Ascending aorta (tissue), 2 donors: ENCODE data around the gene CNDP2. TPM values are rescaled to one million over a fixed set of nuclear protein-coding genes. Genes with fewer than 3 reads are reported as not detected.
"Not testable (repeated sequence)": the region's sequence is repeated elsewhere in the genome, so short reads cannot be mapped to it uniquely, and the experiment has no call there.

Experiments used
- DNase-seq, 2 donors: peaks; one replicate each; pipeline ENCODE4 v3.0.0-alpha.2; 2019; ENCODE audit warnings: low spot score in 2 of 2
- H3K27ac ChIP-seq, 2 donors: fragments of 200-600 bp; sonication (generic); one replicate each; pipeline ENCODE4 v1.5.1; 2016 to 2017; ENCODE audit warnings: mild to moderate bottlenecking in 1 of 2
- H3K27me3 ChIP-seq: fragments of 200-600 bp; sonication (generic); one replicate; pipeline ENCODE4 v1.5.1; 2017
- H3K36me3 ChIP-seq, 2 donors: fragments of 200-600 bp; sonication (generic); one replicate each; pipeline ENCODE4 v1.5.1; 2016
- H3K4me1 ChIP-seq, 2 donors: fragments of 200-600 bp; sonication (generic); one replicate each; pipeline ENCODE4 v1.5.1; 2016 to 2017; ENCODE audit warnings: mild to moderate bottlenecking in 1 of 2
- H3K4me3 ChIP-seq, 2 donors: fragments of 200-600 bp; sonication (generic); one replicate each; pipeline ENCODE4 v1.5.1; 2016 to 2017; ENCODE audit warnings: mild to moderate bottlenecking in 1 of 2
- H3K9me3 ChIP-seq, 2 donors: fragments of 200-600 bp; sonication (generic); one replicate each; pipeline ENCODE4 v1.5.1; 2016
- intact Hi-C: fragments of 100-400 bp; cut with DNase I; formaldehyde crosslinking; loops from one replicate; pipeline ENCODE4 v1.15.1; 2023
- total RNA-seq: library from RNA; depleted of rRNA; stranded (reverse); fragments of >200 nt; gene quantifications from one replicate; pipeline ENCODE4 v1.1.0, GENCODE V29; 2016
- TF ChIP-seq, protein P1 (sequence below), 3 experiments: fragments of 200-600 bp in 2 of 3; fragments of 450-650 bp in 1 of 3; sonication (generic) in 2 of 3; IDR thresholded peaks; one replicate each; pipeline ENCODE4 v1.5.1; 2016 to 2019; ENCODE audit warnings: antibody characterized with exemption in 3 of 3, mild to moderate bottlenecking in 1 of 3, moderate library complexity in 1 of 3

CNDP2 gene
- total RNA-seq, 1 donor from 2014 or later: 33.5 TPM

DNA sequence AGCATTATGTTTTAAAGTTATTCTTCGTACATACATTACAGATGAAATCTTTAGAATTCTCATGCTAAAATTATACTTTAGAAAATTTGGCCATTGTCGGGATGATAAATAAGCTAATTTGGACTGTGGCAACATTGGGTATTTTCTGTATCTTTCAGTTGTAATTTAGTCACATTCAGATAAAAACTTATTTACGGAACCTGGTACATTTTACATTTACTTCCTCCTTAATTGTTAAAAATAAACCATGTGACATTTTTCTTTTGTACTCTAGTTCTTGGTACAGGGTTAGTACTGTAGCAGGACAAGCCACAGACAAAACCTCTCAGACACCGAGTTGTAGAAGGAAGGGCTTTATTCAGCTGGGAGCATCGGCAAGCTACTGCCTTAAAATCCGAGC is 4.2 kb downstream of the CNDP2 start:
- intact Hi-C loops: no loop called here
- DNase-seq: no peak

DNA sequence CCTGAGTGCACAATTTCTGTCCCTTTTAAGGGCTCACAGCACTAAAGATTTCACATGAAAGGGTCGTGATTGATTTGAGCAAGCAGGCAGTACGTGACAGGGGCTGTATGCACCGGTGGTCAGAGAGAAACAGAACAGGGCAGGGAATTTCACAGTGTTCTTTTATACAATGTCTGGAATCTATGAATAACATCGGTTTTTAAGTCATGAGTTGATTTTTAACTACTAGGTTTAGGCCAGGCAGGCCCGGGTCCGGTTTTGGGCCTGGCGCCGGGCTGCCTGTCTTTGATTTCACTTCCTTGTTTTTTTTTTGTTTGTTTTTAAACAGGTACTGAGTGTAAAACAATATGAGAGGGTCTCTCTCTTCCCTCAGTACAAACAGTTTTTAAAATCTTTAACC is 4.6 kb downstream of the CNDP2 start:
- H3K4me1 ChIP-seq, H3K9me3 ChIP-seq, H3K27ac ChIP-seq, DNase-seq, intact Hi-C loops, H3K27me3 ChIP-seq, H3K4me3 ChIP-seq: not testable (repeated sequence)
- peaks cover 30 to 47% of the 10 kb centered on the region in 2 donors for H3K36me3 ChIP-seq

More for the DNA sequence above, 4.2 kb downstream of the CNDP2 start:
- Histone ChIP-seq H3K4me1 (peaks cover 0 to 9% of the 10 kb centered on the region in 2 donors), H3K9me3 (no peaks in the 10 kb centered on the region), H3K4me3 (no peak overlapping the region), H3K27ac (no peak overlapping the region), H3K27me3 (no peaks in the 10 kb centered on the region), H3K36me3 (peaks cover 30 to 45% of the 10 kb centered on the region in 2 donors)
- TF ChIP-seq, protein P1, sequence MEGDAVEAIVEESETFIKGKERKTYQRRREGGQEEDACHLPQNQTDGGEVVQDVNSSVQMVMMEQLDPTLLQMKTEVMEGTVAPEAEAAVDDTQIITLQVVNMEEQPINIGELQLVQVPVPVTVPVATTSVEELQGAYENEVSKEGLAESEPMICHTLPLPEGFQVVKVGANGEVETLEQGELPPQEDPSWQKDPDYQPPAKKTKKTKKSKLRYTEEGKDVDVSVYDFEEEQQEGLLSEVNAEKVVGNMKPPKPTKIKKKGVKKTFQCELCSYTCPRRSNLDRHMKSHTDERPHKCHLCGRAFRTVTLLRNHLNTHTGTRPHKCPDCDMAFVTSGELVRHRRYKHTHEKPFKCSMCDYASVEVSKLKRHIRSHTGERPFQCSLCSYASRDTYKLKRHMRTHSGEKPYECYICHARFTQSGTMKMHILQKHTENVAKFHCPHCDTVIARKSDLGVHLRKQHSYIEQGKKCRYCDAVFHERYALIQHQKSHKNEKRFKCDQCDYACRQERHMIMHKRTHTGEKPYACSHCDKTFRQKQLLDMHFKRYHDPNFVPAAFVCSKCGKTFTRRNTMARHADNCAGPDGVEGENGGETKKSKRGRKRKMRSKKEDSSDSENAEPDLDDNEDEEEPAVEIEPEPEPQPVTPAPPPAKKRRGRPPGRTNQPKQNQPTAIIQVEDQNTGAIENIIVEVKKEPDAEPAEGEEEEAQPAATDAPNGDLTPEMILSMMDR (IDR thresholded peaks at IDR 0.05): no peak

DNA sequence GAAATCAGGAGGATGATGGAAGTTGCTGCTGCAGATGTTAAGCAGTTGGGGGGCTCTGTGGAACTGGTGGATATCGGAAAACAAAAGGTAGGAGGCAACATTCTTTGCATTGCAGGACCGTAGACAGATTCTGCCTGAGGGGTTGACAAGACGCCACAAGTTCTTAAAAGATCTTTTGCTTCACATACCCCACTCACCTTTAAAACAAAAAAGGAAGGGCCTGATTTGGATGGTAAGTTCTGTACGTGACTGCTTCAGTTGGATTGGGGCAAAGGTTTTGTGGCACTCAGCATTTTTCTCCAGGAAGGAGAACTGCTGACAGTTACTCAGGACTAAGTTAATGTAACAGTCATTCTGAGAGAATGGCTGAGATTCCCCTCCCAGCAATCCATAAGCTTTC is 5.2 kb downstream of the CNDP2 start:
- Histone ChIP-seq H3K27me3 (no peaks in the 10 kb centered on the region), H3K4me3 (no peak overlapping the region), H3K27ac (no peak overlapping the region), H3K4me1 (peaks cover 0 to 9% of the 10 kb centered on the region in 2 donors), H3K9me3 (no peaks in the 10 kb centered on the region), H3K36me3 (peaks cover 31 to 53% of the 10 kb centered on the region in 2 donors)
- TF ChIP-seq, protein P1 (IDR thresholded peaks at IDR 0.05): no peak
- no peak for DNase-seq
- intact Hi-C loops: no loop called here

DNA sequence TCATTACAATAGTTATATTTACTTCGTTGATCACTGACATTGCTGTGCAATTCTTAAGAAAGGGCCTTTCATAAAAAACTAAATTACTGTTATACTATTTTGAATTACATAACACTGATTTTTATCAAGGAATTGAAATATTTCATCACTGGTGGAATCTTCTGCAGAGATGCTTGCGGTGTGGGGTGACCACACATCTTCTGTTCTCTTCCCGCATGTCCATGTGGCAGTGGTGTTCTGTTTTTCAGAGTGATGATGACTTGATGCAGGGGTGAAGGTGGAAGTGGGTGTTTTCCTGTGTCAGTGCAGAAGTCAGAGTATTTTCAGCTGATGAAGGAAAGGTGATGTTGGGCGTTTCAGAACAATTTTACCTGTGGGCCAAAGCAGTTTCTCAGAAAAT is 7.0 kb downstream of the CNDP2 start:
- intact Hi-C loops: no loop called here
- Histone ChIP-seq H3K36me3 (peaks cover 49 to 71% of the 10 kb centered on the region in 2 donors), H3K4me1 (no peaks in the 10 kb centered on the region), H3K27me3 (no peaks in the 10 kb centered on the region), H3K27ac (no peak overlapping the region), H3K4me3 (no peak overlapping the region), H3K9me3 (no peaks in the 10 kb centered on the region)
- no peak for DNase-seq
- TF ChIP-seq, protein P1 (IDR thresholded peaks at IDR 0.05): no peak

DNA sequence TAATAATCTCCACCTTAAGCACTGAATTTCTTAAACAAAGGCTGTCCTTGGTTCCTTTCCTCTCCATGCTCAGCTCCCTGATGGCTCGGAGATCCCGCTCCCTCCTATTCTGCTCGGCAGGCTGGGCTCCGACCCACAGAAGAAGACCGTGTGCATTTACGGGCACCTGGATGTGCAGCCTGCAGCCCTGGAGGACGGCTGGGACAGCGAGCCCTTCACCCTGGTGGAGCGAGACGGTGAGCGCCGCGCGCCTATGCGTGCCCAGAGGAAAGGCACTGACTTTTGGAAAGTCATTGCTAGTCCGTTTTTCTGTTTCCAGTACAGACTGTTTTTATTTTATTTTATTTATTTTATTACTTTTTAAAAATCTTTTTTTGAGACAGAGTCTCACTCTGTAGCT is 9.6 kb downstream of the CNDP2 start:
- H3K4me1 ChIP-seq: no peaks in the 10 kb centered on the region
- no peaks in the 10 kb centered on the region for H3K27me3 ChIP-seq
- no peak overlapping the region for H3K27ac ChIP-seq
- intact Hi-C loops: no loop called here
- no peaks in the 10 kb centered on the region for H3K9me3 ChIP-seq
- no peak for DNase-seq
- no peak overlapping the region for H3K4me3 ChIP-seq
- peaks cover 72 to 95% of the 10 kb centered on the region in 2 donors for H3K36me3 ChIP-seq
- TF ChIP-seq, protein P1 (IDR thresholded peaks at IDR 0.05): no peak

DNA sequence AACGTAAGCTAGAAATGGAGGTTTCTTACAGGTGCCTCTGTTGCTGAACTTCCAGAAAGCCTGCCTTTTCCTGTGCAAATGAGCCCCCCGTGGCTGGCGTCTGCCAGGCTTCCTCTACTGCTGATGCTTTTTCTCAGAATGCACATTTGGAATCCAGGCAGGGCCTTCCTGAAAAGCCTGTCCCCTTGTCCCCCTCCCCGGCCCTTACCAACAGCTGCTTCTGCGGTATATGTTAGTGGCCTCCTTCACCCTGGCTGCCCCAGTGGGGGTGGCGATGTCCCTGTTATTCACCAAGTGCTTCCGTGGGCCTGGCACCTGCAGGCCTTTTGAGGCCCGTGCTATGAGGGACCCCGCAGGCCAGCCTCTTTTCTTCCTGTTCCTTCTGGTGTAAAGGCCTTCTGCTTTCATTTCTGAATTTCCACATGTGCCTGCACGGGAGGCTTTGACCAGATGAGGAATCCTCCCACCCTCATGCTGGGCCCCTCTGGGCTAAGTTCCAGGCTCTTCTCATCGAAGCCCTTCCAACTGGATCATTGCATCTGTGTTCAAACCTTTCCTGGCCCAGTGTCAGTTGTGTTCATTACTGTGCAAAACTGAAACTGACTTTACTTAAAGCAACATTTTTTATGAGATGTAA is 10.4 kb downstream of the CNDP2 start:
- peak in 1 of 2 donors; percentile 58 for DNase-seq
- Histone ChIP-seq H3K36me3 (peaks cover 77 to 91% of the 10 kb centered on the region in 2 donors), H3K27ac (no peak overlapping the region), H3K4me1 (no peaks in the 10 kb centered on the region), H3K4me3 (no peak overlapping the region), H3K9me3 (no peaks in the 10 kb centered on the region), H3K27me3 (no peaks in the 10 kb centered on the region)
- TF ChIP-seq, protein P1 (IDR thresholded peaks at IDR 0.05): no peak
- intact Hi-C loops: no loop called here
